ENCODE results near the gene CCNA1. TPM values are rescaled to one million over a fixed set of nuclear protein-coding genes. Genes with fewer than 3 reads are reported as not detected.
A peak's percentile ranks its signal among the peaks of the same experiment; 100 is the strongest.

The CCNA1 gene
- total RNA-seq, 4 donors from 2014 or later, result 0.38 to 5.4 (median 1.3) TPM; not detected in 1

DNA sequence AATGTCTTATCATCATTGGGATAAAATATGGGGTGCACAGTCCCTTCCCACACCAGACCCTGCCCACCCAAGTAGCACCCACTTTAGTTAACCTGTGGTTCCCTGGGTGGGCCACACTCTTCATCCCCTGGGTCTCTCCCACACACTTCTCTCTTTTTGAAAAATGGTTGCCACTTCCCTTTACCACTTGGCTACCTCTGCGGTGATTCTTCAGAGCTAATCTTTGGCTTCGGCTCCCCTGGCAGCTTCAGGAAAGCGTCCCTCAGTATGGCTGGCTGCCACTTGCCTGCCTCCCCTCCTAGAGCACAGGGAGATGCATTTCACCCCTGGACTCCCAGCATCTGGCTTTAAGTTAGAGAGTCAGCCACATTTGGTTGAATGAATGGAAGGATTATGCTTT is 18.2 kb downstream of the CCNA1 start:
- DNase-seq, result no peak
- intact Hi-C loops (cut with DNase I), result no loop called here
- Histone ChIP-seq H3K36me3 (no peaks in the 10 kb centered on the region), H3K9me3 (no peaks in the 10 kb centered on the region), H3K4me1 (no peaks in the 10 kb centered on the region), H3K27me3 (peaks cover 0 to 35% (median 0%) of the 10 kb centered on the region in 4 donors), H3K27ac (no peak overlapping the region), H3K4me3 (no peak overlapping the region)
- WGBS, 2 donors, result 31 to 58% methylated on average over 2 to 3 of the region's 3 CpGs
- TF ChIP-seq POLR2A (IDR thresholded peaks at IDR 0.05), result no peak
- TF ChIP-seq, protein P1, sequence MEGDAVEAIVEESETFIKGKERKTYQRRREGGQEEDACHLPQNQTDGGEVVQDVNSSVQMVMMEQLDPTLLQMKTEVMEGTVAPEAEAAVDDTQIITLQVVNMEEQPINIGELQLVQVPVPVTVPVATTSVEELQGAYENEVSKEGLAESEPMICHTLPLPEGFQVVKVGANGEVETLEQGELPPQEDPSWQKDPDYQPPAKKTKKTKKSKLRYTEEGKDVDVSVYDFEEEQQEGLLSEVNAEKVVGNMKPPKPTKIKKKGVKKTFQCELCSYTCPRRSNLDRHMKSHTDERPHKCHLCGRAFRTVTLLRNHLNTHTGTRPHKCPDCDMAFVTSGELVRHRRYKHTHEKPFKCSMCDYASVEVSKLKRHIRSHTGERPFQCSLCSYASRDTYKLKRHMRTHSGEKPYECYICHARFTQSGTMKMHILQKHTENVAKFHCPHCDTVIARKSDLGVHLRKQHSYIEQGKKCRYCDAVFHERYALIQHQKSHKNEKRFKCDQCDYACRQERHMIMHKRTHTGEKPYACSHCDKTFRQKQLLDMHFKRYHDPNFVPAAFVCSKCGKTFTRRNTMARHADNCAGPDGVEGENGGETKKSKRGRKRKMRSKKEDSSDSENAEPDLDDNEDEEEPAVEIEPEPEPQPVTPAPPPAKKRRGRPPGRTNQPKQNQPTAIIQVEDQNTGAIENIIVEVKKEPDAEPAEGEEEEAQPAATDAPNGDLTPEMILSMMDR (IDR thresholded peaks at IDR 0.05), result no peak

DNA sequence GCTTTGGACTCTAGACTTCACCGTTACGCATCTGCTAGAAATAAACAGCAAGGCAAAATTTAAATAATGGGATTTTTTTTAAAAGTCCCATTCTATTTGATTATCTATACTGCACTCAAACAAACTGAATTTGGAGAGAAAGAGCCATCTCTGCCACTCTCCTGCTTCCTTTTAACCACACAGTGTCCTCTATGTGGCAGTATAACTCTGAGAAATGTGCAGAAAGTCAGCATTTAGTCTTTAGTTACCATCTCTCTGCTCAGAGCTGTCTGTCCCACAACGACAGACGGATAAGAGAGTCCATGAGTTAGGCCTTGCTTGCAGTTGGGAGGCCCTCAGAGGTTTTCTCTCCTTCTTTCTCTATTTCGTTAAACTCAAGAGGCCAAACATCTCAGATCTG is 21.2 kb downstream of the CCNA1 start:
- Histone ChIP-seq H3K36me3 (no peaks in the 10 kb centered on the region), H3K4me3 (no peak overlapping the region), H3K27me3 (peaks cover 0 to 12% (median 0%) of the 10 kb centered on the region in 4 donors), H3K4me1 (no peaks in the 10 kb centered on the region), H3K9me3 (no peaks in the 10 kb centered on the region), H3K27ac (no peak overlapping the region)
- intact Hi-C loops (cut with DNase I), result no loop called here
- 72 to 73% methylated on average over 5 of the region's 5 CpGs for WGBS, 2 donors
- TF ChIP-seq POLR2A (IDR thresholded peaks at IDR 0.05), result no peak
- TF ChIP-seq, protein P1 (IDR thresholded peaks at IDR 0.05), result peak in 4 of 6 experiments; percentile 7 to 50 (median 22)
- DNase-seq, result no peak

GRCh38 chr13:36454121-36454520 is 21.8 kb downstream of the CCNA1 start:
- WGBS, 2 donors, result 25 to 67% methylated on average over 1 of the region's 1 CpG
- H3K9me3 ChIP-seq, result no peaks in the 10 kb centered on the region

GRCh38 chr13:36454987-36455386 is 22.7 kb downstream of the CCNA1 start:
- no peak for DNase-seq
- whole genome bisulfite sequencing, 2 donors, result 35 to 48% methylated on average over 3 of the region's 3 CpGs
- Histone ChIP-seq H3K4me1 (no peaks in the 10 kb centered on the region), H3K9me3 (no peaks in the 10 kb centered on the region), H3K36me3 (no peaks in the 10 kb centered on the region), H3K4me3 (no peak overlapping the region), H3K27me3 (peaks cover 0 to 9% (median 0%) of the 10 kb centered on the region in 4 donors), H3K27ac (no peak overlapping the region)
- no peak for TF ChIP-seq POLR2A (IDR thresholded peaks at IDR 0.05)
- TF ChIP-seq, protein P1 (IDR thresholded peaks at IDR 0.05), result no peak
- intact Hi-C loops (cut with DNase I), result no loop called here

More at GRCh38 chr13:36454121-36454520, 21.8 kb downstream of the CCNA1 start:
- Histone ChIP-seq H3K27me3 (peaks cover 0 to 9% (median 0%) of the 10 kb centered on the region in 4 donors), H3K36me3 (no peaks in the 10 kb centered on the region), H3K27ac (no peak overlapping the region), H3K4me1 (no peaks in the 10 kb centered on the region), H3K4me3 (no peak overlapping the region)
- no peak for DNase-seq
- TF ChIP-seq POLR2A (IDR thresholded peaks at IDR 0.05), result no peak
- TF ChIP-seq, protein P1 (IDR thresholded peaks at IDR 0.05), result no peak
- intact Hi-C loops (cut with DNase I), result no loop called here

DNA sequence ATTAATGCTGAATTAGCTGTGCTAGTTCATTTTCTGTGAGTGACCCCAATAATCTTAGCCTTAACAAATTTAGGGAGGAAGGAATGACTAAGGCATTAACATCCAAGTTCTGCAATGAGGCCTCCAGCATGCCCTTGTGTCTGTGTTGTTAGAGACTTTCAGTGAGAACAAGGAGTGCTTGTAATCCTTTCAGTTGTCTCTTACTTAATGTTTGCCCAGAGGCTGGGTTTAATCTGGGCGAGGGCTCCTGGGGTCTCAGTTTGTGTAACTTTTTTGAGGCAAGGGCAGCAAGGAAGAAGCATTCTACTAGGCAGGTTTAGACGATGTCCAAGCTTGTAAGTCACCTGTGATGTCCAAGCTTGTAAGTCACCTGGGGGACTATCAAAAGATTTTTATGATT is 24.3 kb downstream of the CCNA1 start:
- no peak for TF ChIP-seq POLR2A (IDR thresholded peaks at IDR 0.05)
- TF ChIP-seq, protein P1 (IDR thresholded peaks at IDR 0.05), result no peak
- no peaks in the 10 kb centered on the region for H3K9me3 ChIP-seq
- WGBS, 2 donors, result 24 to 40% methylated on average over 2 of the region's 2 CpGs
- H3K27me3 ChIP-seq, result peaks cover 0 to 3% (median 0%) of the 10 kb centered on the region in 4 donors
- H3K36me3 ChIP-seq, result no peaks in the 10 kb centered on the region
- intact Hi-C loops (cut with DNase I), result no loop called here
- no peak overlapping the region for H3K27ac ChIP-seq
- H3K4me1 ChIP-seq, result no peaks in the 10 kb centered on the region
- no peak for DNase-seq
- no peak overlapping the region for H3K4me3 ChIP-seq
